Hindlimb muscle (tissue), 1 donor: Measurements from ENCODE around the gene NAGS. TPM values are rescaled to one million over a fixed set of nuclear protein-coding genes. Genes with fewer than 3 reads are reported as not detected.
"Not testable (repeated sequence)": the region's sequence is repeated elsewhere in the genome, so short reads cannot be mapped to it uniquely, and the experiment has no call there.

ENCODE experiments used
- DNase-seq: peaks from one replicate; pipeline ENCODE4 v3.0.0-alpha.2; 2013
- polyA plus RNA-seq: library from polyadenylated mRNA; unstranded; fragments of 120-200 nt; gene quantifications from one replicate; pipeline ENCODE4 v1.2.1, GENCODE V29; 2013; ENCODE audit not compliant: insufficient read length

The NAGS gene
- polyA plus RNA-seq = 0.19 TPM

- DNase-seq = no peak
These were observed at the start of gene NAGS for GRCh38 chr17:44004077-44004760. NAGS (plus strand) TSS chr17:44004622; CDS start chr17:44004664, 42 bp downstream.

- no peak for DNase-seq
These were observed 48.2 kb upstream of the NAGS start for GRCh38 chr17:43956222-43956621.

GRCh38 chr17:43958748-43959352 lies 45.6 kb upstream of the NAGS start:
- no peak for DNase-seq

GRCh38 chr17:43961292-43961691 lies 43.1 kb upstream of the NAGS start:
- DNase-seq = not testable (repeated sequence)

- DNase-seq = no peak
These were observed 42.5 kb upstream of the NAGS start for GRCh38 chr17:43961954-43962353.

- no peak for DNase-seq
These were observed 41.9 kb upstream of the NAGS start for GRCh38 chr17:43962479-43962878.

- DNase-seq = no peak
These were observed 38.1 kb upstream of the NAGS start for GRCh38 chr17:43966276-43966675.

- DNase-seq = no peak
These were observed 37.1 kb upstream of the NAGS start for GRCh38 chr17:43967251-43967875.

GRCh38 chr17:43970366-43970765 lies 34.1 kb upstream of the NAGS start:
- no peak for DNase-seq

GRCh38 chr17:43971436-43971835 lies 33.0 kb upstream of the NAGS start:
- not testable (repeated sequence) for DNase-seq

GRCh38 chr17:43972444-43973212 lies 31.8 kb upstream of the NAGS start:
- not testable (repeated sequence) for DNase-seq

GRCh38 chr17:43974382-43975266 lies 29.8 kb upstream of the NAGS start:
- DNase-seq = no peak

- DNase-seq = no peak
These were observed 28.5 kb upstream of the NAGS start for GRCh38 chr17:43975898-43976297.

- no peak for DNase-seq
These were observed 27.2 kb upstream of the NAGS start for GRCh38 chr17:43976963-43977837.

GRCh38 chr17:43978078-43978477 lies 26.3 kb upstream of the NAGS start:
- no peak for DNase-seq

GRCh38 chr17:43979011-43979410 lies 25.4 kb upstream of the NAGS start:
- no peak for DNase-seq

GRCh38 chr17:43979671-43980070 lies 24.8 kb upstream of the NAGS start:
- no peak for DNase-seq

GRCh38 chr17:43982171-43982570 lies 22.3 kb upstream of the NAGS start:
- DNase-seq = no peak

- no peak for DNase-seq
These were observed 21.3 kb upstream of the NAGS start for GRCh38 chr17:43983196-43983514.

- no peak for DNase-seq
These were observed 20.7 kb upstream of the NAGS start for GRCh38 chr17:43983515-43984411.
